IMR-90 (cell line): ENCODE measurements around the gene GRAMD2B. TPM values are rescaled to one million over a fixed set of nuclear protein-coding genes. Genes with fewer than 3 reads are reported as not detected.

Source experiments
- ATAC-seq: fragments of 200-7000 bp; cut with Tn5 transposase; 2 replicates; pipeline ENCODE4 v1.9.1; 2020; ENCODE audit warnings: low read depth, mild to moderate bottlenecking, moderate library complexity
- BruUV-seq: library from RNA; stranded (reverse); fragments of 400-500 nt; replicated peaks from 2 replicates; lab custom pipeline; 2021; lab: Mats Ljungman, UMichigan
- CTCF ChIA-PET: fragments of 300-600 bp; formaldehyde crosslinking; extraction: SDS; loops from one replicate; lab custom pipeline; 2021; ENCODE audit warnings: antibody characterized with exemption; lab: Yijun Ruan, JAX
- POLR2A ChIA-PET: fragments of 300-600 bp; sonication (Branson Sonifier 250); formaldehyde crosslinking; loops from one replicate; lab custom pipeline; 2022; ENCODE audit warnings: antibody characterized with exemption; ENCODE audit not compliant: unreplicated experiment; lab: Charles Lee
- DNase-seq: peaks from one replicate; pipeline ENCODE4 v3.0.0; 2013
- H2AFZ ChIP-seq: replicated peaks from 2 replicates; pipeline ENCODE3; 2013; ENCODE audit warnings: low read length, mild to moderate bottlenecking; ENCODE audit not compliant: poor library complexity
- H2AK5ac ChIP-seq: 2 replicates; pipeline ENCODE4 v1.6.1; 2013; ENCODE audit warnings: low read depth, low read length, inconsistent platforms
- H2AK9ac ChIP-seq: replicated peaks from 2 replicates; pipeline ENCODE3; 2013; ENCODE audit warnings: mild to moderate bottlenecking, low read depth, low read length, moderate library complexity; ENCODE audit not compliant: poor library complexity
- H2BK120ac ChIP-seq: 2 replicates; pipeline ENCODE4 v1.6.1; 2013; ENCODE audit warnings: low read depth, low read length, inconsistent platforms
- H2BK15ac ChIP-seq: 3 replicates; pipeline ENCODE4 v1.6.1; 2013; ENCODE audit warnings: low read depth, low read length, inconsistent platforms
- H2BK20ac ChIP-seq: 2 replicates; pipeline ENCODE4 v1.6.1; 2013; ENCODE audit warnings: low read depth, mild to moderate bottlenecking, inconsistent platforms, low read length, moderate library complexity
- H2BK5ac ChIP-seq: 2 replicates; pipeline ENCODE4 v1.6.1; 2013; ENCODE audit warnings: mild to moderate bottlenecking, low read depth, low read length, inconsistent platforms; ENCODE audit not compliant: poor library complexity, severe bottlenecking
- H3K14ac ChIP-seq: replicated peaks from 2 replicates; pipeline ENCODE4 v1.6.1; 2013; ENCODE audit warnings: low read depth, low read length, inconsistent platforms
- H3K18ac ChIP-seq: 2 replicates; pipeline ENCODE4 v1.6.1; 2013; ENCODE audit warnings: low read depth, low read length, control low read depth
- H3K23ac ChIP-seq: 2 replicates; pipeline ENCODE4 v1.6.1; 2013; ENCODE audit warnings: low read depth, low read length, inconsistent platforms
- H3K27ac ChIP-seq: 2 replicates; pipeline ENCODE4 v1.5.1; 2013; ENCODE audit warnings: mild to moderate bottlenecking, control low read depth, low read length; ENCODE audit not compliant: insufficient read depth
- H3K27me3 ChIP-seq: 2 replicates; pipeline ENCODE4 v1.6.1; 2013; ENCODE audit warnings: low read length; ENCODE audit not compliant: control insufficient read depth, insufficient read depth
- H3K36me3 ChIP-seq: 2 replicates; pipeline ENCODE4 v1.6.1; 2013; ENCODE audit warnings: low read length, mixed read lengths; ENCODE audit not compliant: control insufficient read depth, insufficient read depth
- H3K4ac ChIP-seq: 2 replicates; pipeline ENCODE4 v1.6.1; 2013; ENCODE audit warnings: low read depth, low read length, inconsistent platforms
- H3K4me1 ChIP-seq: 2 replicates; pipeline ENCODE4 v1.6.1; 2013; ENCODE audit warnings: low read length, mixed read lengths; ENCODE audit not compliant: control insufficient read depth, insufficient read depth
- H3K4me2 ChIP-seq: 2 replicates; pipeline ENCODE4 v1.6.1; 2013; ENCODE audit warnings: low read depth, mild to moderate bottlenecking, control low read depth, low read length, moderate library complexity
- H3K4me3 ChIP-seq: 2 replicates; pipeline ENCODE4 v1.5.1; 2013; ENCODE audit warnings: low read depth, mild to moderate bottlenecking, control low read depth, low read length, moderate library complexity; ENCODE audit not compliant: insufficient read depth
- H3K56ac ChIP-seq: 2 replicates; pipeline ENCODE4 v1.6.1; 2013; ENCODE audit warnings: low read length, inconsistent platforms; ENCODE audit not compliant: insufficient read depth; ENCODE audit errors: extremely low read depth
- H3K79me1 ChIP-seq, 2 experiments: 2 replicates each; pipeline ENCODE4 v1.6.1; 2013; ENCODE audit warnings: low read length in 2 of 2, inconsistent platforms in 1 of 2, low read depth in 1 of 2
- H3K9ac ChIP-seq: 2 replicates; pipeline ENCODE4 v1.6.1; 2013; ENCODE audit warnings: low read depth, low read length, control low read depth
- H3K9me1 ChIP-seq: 2 replicates; pipeline ENCODE4 v1.6.1; 2013; ENCODE audit warnings: low read length, inconsistent platforms; ENCODE audit not compliant: insufficient read depth
- H3K9me3 ChIP-seq: 2 replicates; pipeline ENCODE4 v1.6.1; 2013; ENCODE audit warnings: low read length; ENCODE audit not compliant: control insufficient read depth, insufficient read depth
- H4K20me1 ChIP-seq: 2 replicates; pipeline ENCODE4 v1.6.1; 2013; ENCODE audit warnings: low read length, inconsistent platforms; ENCODE audit not compliant: insufficient read depth
- H4K5ac ChIP-seq: 2 replicates; pipeline ENCODE4 v1.6.1; 2013; ENCODE audit warnings: mild to moderate bottlenecking, low read depth, low read length, control low read depth
- H4K8ac ChIP-seq, 2 experiments: 2 replicates each; pipeline ENCODE4 v1.6.1; 2013; ENCODE audit warnings: low read depth in 2 of 2, low read length in 2 of 2, control low read depth in 1 of 2, inconsistent platforms in 1 of 2
- H4K91ac ChIP-seq: 2 replicates; pipeline ENCODE4 v1.6.1; 2013; ENCODE audit warnings: low read depth, low read length, inconsistent platforms; ENCODE audit not compliant: insufficient read depth
- BHLHE40 ChIP-seq: fragments of 150-350 bp; IDR thresholded peaks from 2 replicates; pipeline ENCODE4 v1.6.1; 2016; ENCODE audit warnings: mild to moderate bottlenecking, low read depth, low read length
- CEBPB ChIP-seq: IDR thresholded peaks from 2 replicates; pipeline ENCODE4 v1.6.1; 2012; ENCODE audit warnings: low read depth, low read length, improper control_type of control experiment
- CHD1 ChIP-seq: IDR thresholded peaks from 2 replicates; pipeline ENCODE4 v1.6.1; 2012; ENCODE audit warnings: low read depth, low read length, improper control_type of control experiment
- FOS ChIP-seq: fragments of 150-350 bp; IDR thresholded peaks from 2 replicates; pipeline ENCODE4 v1.6.1; 2016; ENCODE audit warnings: low read depth, low read length
- MAFK ChIP-seq: IDR thresholded peaks from 2 replicates; pipeline ENCODE4 v1.6.1; 2012; ENCODE audit warnings: low read depth, low read length, improper control_type of control experiment
- MAZ ChIP-seq: IDR thresholded peaks from 2 replicates; pipeline ENCODE4 v1.6.1; 2012; ENCODE audit warnings: low read depth, mild to moderate bottlenecking, low read length, improper control_type of control experiment, moderate library complexity, borderline replicate concordance
- MXI1 ChIP-seq: IDR thresholded peaks from 2 replicates; pipeline ENCODE4 v1.6.1; 2012; ENCODE audit warnings: low read depth, mild to moderate bottlenecking, low read length, moderate library complexity, borderline replicate concordance
- NFE2L2 ChIP-seq: fragments of 150-350 bp; IDR thresholded peaks from 2 replicates; pipeline ENCODE4 v1.6.1; 2016; ENCODE audit warnings: low read depth, mild to moderate bottlenecking, low read length
- POLR2A ChIP-seq: IDR thresholded peaks from 2 replicates; pipeline ENCODE4 v1.6.1; 2012; ENCODE audit warnings: mild to moderate bottlenecking, low read depth, low read length
- RAD21 ChIP-seq: IDR thresholded peaks from 2 replicates; pipeline ENCODE4 v1.6.1; 2012; ENCODE audit warnings: low read length, improper control_type of control experiment
- RCOR1 ChIP-seq: IDR thresholded peaks from 2 replicates; pipeline ENCODE4 v1.6.1; 2012; ENCODE audit warnings: mild to moderate bottlenecking, low read length, improper control_type of control experiment; ENCODE audit not compliant: insufficient replicate concordance
- RFX5 ChIP-seq: IDR thresholded peaks from 2 replicates; pipeline ENCODE4 v1.8.0; 2012; ENCODE audit warnings: low read depth, mild to moderate bottlenecking, low read length, moderate library complexity
- SMC3 ChIP-seq: fragments of 150-350 bp; IDR thresholded peaks from 2 replicates; pipeline ENCODE4 v1.6.1; 2016; ENCODE audit warnings: low read depth, mild to moderate bottlenecking, antibody characterized with exemption, low read length, moderate library complexity
- WGBS, 2 experiments: methylation state at CpG; one replicate each; pipeline versions ENCODE4 v1.1.5 to v1.1.7; 2013; ENCODE audit warnings: missing lambda C conversion rate in 2 of 2; ENCODE audit not compliant: insufficient read length in 1 of 2; ENCODE audit errors: extremely low coverage in 2 of 2; 5-methylcytosine and 5-hydroxymethylcytosine counted together
- dilution Hi-C: fragments of 300-500 bp; cut with HindIII; formaldehyde crosslinking; loops from one replicate; pipeline ENCODE4 v1.14.3; 2018; ENCODE audit warnings: low sequenced_read_pairs; ENCODE audit not compliant: unreplicated experiment
- in situ Hi-C: fragments of 300-500 bp; cut with MboI; formaldehyde crosslinking; loops from 3 replicates; pipeline ENCODE4 v1.14.3; 2019; ENCODE audit warnings: low sequenced_read_pairs, inconsistent platforms, mixed read lengths
- intact Hi-C: fragments of 100-400 bp; cut with micrococcal nuclease; formaldehyde crosslinking; loops from 2 replicates; pipeline ENCODE4 v1.10.0; 2022
- polyA plus RNA-seq, 3 experiments: library from polyadenylated mRNA; depleted of rRNA; stranded (reverse); fragments of >200 nt; gene quantifications; 2 replicates each; pipeline ENCODE4 v1.2.3, GENCODE V29; 2012; ENCODE audit warnings: low replicate concordance in 1 of 3
- total RNA-seq: library from RNA; depleted of rRNA; stranded (reverse); fragments of >200 nt; gene quantifications from 2 replicates; pipeline ENCODE4 v1.2.3, GENCODE V29; 2012
- TF ChIP-seq, protein P1 (sequence below): fragments of 150-350 bp; IDR thresholded peaks from 2 replicates; pipeline ENCODE4 v1.6.1; 2017; ENCODE audit warnings: mild to moderate bottlenecking, antibody characterized with exemption, low read length, low read depth
- TF ChIP-seq, protein P2 (sequence below): fragments of 150-350 bp; IDR thresholded peaks from 2 replicates; pipeline ENCODE4 v1.6.1; 2016; ENCODE audit warnings: low read depth, mild to moderate bottlenecking, low read length, moderate library complexity, borderline replicate concordance
- TF ChIP-seq, protein P3 (sequence below): conservative IDR thresholded peaks from 2 replicates; pipeline ENCODE4 v1.5.1; 2012; ENCODE audit warnings: mild to moderate bottlenecking, low read depth, low read length, improper control_type of control experiment

Gene GRAMD2B
- total and polyA plus RNA-seq, 2 of the 4 experiments (the other 2 are of a cell fraction), result 13.9 to 20.3 TPM

DNA sequence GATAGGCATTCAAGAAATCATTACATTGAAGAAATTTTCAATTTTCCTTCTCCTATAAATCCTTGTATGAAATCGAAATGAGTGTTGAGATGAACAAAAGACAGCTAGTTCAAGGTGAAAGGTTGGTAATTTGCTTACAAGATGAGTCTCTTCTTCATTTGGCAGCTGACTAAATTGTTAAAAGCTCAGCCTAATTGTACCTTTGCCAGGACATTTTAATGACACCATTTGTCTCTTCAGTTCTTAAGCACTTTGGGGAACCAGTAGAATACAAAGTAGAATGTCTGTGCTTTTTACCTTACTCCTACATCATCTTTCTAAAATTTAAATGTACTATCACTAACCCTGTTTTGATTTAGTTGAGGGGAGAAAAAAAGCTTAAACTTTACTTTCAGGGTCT, 59.4 kb downstream of the GRAMD2B start:
- CTCF ChIA-PET, result interaction anchor here (1.0 to 3.2 kb wide), 2 partner anchors 10 to 17 kb away, joined by 3 to 9 read pairs; no protein-coding TSS in a partner anchor
- intact Hi-C loops, result no loop called here

More for the DNA sequence above, 59.4 kb downstream of the GRAMD2B start:
- Histone ChIP-seq H3K9me1 (no peaks in the 10 kb centered on the region), H2AK5ac (no peak overlapping the region), H4K5ac (no peak overlapping the region), H3K18ac (no peak overlapping the region), H3K4me3 (no peak overlapping the region), H4K8ac (no peak overlapping the region), H3K4ac (no peak overlapping the region), H2BK20ac (no peak overlapping the region), H2BK15ac (no peak overlapping the region), H3K9ac (no peak overlapping the region), H4K91ac (no peak overlapping the region), H3K14ac (no peak overlapping the region), H3K79me1 (peaks cover 0 to 2% of the 10 kb centered on the region in 2 experiments; a peak in 1 of 4 replicates), H3K4me2 (no peak overlapping the region), H3K56ac (no peak overlapping the region), H2AFZ (no peak overlapping the region), H3K27me3 (no peaks in the 10 kb centered on the region), H3K23ac (no peak overlapping the region), H4K20me1 (no peaks in the 10 kb centered on the region), H3K27ac (no peak overlapping the region), H2AK9ac (no peak overlapping the region), H3K36me3 (peaks cover 4% of the 10 kb centered on the region), H2BK120ac (no peak overlapping the region), H2BK5ac (no peak overlapping the region), H3K9me3 (no peaks in the 10 kb centered on the region), H3K4me1 (peaks cover 3% of the 10 kb centered on the region; the same call in 1 of the 2 replicates)
- POLR2A ChIA-PET, result no interaction called here
- DNase-seq (no peak), ATAC-seq (no peak)
- no TSS peak for BruUV-seq
- TF ChIP-seq RFX5 (no peak), MXI1 (no peak), CEBPB (no peak), MAFK (no peak), FOS (no peak), NFE2L2 (no peak), MAZ (no peak), SMC3 (no peak), POLR2A (no peak), CHD1 (no peak), RAD21 (no peak), RCOR1 (no peak), BHLHE40 (no peak)
- TF ChIP-seq, protein P1, sequence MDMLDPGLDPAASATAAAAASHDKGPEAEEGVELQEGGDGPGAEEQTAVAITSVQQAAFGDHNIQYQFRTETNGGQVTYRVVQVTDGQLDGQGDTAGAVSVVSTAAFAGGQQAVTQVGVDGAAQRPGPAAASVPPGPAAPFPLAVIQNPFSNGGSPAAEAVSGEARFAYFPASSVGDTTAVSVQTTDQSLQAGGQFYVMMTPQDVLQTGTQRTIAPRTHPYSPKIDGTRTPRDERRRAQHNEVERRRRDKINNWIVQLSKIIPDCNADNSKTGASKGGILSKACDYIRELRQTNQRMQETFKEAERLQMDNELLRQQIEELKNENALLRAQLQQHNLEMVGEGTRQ, result no peak
- TF ChIP-seq, protein P2, sequence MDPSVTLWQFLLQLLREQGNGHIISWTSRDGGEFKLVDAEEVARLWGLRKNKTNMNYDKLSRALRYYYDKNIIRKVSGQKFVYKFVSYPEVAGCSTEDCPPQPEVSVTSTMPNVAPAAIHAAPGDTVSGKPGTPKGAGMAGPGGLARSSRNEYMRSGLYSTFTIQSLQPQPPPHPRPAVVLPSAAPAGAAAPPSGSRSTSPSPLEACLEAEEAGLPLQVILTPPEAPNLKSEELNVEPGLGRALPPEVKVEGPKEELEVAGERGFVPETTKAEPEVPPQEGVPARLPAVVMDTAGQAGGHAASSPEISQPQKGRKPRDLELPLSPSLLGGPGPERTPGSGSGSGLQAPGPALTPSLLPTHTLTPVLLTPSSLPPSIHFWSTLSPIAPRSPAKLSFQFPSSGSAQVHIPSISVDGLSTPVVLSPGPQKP, result no peak
- TF ChIP-seq, protein P3, sequence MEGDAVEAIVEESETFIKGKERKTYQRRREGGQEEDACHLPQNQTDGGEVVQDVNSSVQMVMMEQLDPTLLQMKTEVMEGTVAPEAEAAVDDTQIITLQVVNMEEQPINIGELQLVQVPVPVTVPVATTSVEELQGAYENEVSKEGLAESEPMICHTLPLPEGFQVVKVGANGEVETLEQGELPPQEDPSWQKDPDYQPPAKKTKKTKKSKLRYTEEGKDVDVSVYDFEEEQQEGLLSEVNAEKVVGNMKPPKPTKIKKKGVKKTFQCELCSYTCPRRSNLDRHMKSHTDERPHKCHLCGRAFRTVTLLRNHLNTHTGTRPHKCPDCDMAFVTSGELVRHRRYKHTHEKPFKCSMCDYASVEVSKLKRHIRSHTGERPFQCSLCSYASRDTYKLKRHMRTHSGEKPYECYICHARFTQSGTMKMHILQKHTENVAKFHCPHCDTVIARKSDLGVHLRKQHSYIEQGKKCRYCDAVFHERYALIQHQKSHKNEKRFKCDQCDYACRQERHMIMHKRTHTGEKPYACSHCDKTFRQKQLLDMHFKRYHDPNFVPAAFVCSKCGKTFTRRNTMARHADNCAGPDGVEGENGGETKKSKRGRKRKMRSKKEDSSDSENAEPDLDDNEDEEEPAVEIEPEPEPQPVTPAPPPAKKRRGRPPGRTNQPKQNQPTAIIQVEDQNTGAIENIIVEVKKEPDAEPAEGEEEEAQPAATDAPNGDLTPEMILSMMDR, result no peak
- dilution Hi-C loops (no loop called here), in situ Hi-C loops (no loop called here)
- no CpG with 5 or more reads among the region's 1 CpG for WGBS, 2 experiments
